GM10847 (cell line): ENCODE data around the gene ACADL.

ENCODE experiments used
- POLR2A ChIP-seq: IDR thresholded peaks from 2 replicates; pipeline ENCODE4 v1.6.1; 2011; ENCODE audit not compliant: insufficient read length; ENCODE audit errors: extremely low read depth

ACADL gene

GRCh38 chr2:210224941-210225672, at the start of gene ACADL:
Gene ACADL (minus strand): TSS chr2:210225447. CDS start chr2:210225263, 184 bp downstream.
- no peak for TF ChIP-seq POLR2A

DNA sequence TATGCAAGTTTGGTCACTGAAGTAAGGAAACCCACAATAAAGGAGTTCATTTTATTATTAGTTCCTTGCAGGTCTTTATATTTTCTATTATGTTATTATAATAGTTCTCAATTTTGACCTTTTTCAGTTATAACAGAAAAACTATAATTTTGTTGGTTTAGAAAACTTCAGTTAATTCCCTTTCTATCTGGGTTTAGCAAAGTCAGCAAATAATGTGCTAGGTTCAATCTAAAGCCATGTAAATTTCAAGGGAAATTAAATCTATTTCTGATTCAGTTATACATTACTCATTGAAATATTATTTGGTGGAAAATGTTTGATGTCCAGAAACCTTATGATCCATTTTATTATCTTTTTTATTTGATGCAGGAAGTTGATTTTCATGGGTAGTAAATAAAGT, 46.1 kb upstream of the ACADL start:
- TF ChIP-seq POLR2A = no peak

- no peak for TF ChIP-seq POLR2A
Observed at GRCh38 chr2:210269148-210269547, 43.9 kb upstream of the ACADL start.

GRCh38 chr2:210268281-210268680, 43.0 kb upstream of the ACADL start:
- TF ChIP-seq POLR2A = no peak

GRCh38 chr2:210267698-210268097, 42.5 kb upstream of the ACADL start:
- no peak for TF ChIP-seq POLR2A

DNA sequence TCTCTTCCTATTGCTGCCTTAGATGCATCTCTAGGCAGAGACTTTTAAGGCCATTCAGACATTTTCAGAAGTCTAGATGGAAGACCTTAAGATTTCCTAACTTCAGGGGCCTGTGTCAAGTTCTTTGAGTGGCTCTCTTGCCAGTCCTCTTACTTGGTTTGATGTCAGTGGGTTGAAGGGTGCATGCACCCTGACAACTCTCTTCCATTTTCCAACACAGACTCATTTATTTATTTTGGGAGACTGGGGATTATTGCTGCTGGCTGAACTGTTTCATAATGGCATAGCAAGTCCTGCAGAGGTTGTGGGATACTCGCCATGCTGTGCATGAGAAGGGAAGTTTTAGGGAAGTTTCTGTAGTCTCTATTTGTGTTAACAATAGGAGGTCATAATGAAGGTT, 39.0 kb upstream of the ACADL start:
- no peak for TF ChIP-seq POLR2A

GRCh38 chr2:210263841-210264240, 38.6 kb upstream of the ACADL start:
- TF ChIP-seq POLR2A = no peak

DNA sequence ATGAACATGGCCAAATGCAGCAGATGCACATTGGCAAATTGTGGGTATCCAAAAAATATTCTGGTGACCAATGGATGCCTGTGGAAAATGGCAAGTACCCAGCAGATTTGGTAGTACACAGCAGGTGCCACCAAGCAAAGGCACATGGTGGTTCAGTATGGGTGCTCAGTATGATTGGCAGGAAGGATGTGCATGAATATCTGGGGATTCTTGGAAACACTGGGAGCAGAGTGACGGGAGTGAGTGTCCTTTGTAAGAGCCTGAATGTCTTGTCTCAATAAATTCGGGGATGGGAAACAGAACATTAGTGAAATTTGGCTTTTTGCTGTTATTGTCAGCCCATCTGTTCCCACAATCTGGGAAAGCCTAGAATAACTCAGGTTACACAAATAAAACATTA, 36.8 kb upstream of the ACADL start:
- no peak for TF ChIP-seq POLR2A

DNA sequence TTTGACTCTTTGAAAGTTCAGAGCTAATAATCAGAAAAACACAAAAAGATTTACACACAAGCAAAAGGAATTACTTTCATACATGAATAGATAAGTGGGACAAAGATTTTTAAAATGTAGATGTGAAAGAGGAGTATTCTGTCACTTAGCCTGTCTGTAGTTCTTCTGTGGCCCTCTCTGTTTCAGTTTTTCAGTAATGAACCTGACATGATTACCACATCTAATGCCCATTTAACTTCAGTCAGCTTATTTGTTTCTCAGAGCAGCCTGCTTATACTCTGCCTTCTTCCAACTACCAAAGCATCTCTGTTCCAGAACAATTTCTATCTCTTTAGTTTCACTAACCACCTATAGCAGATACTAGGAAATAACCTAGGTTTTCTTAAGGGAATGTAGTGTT, 34.4 kb upstream of the ACADL start:
- TF ChIP-seq POLR2A = no peak

- no peak for TF ChIP-seq POLR2A
Observed at GRCh38 chr2:210252699-210253606, 27.7 kb upstream of the ACADL start.

DNA sequence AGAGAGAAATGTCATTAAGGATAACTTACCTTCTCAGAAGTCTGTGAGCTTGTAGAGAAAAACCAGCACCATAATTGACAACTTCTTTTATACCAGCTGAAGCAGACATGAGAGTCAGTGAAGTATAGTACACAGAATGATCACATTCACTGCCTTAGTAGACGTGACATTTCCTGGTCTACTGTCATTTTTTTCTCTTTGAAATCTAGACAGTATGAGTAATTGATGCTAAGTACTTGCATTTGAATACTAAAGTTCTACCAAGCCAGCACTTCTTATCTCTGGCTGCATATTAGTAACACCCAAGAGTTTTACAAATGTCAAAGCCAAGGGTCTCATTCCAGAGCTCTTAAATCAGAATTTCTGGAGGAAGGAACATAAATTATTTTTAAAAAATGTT, 25.4 kb upstream of the ACADL start:
- TF ChIP-seq POLR2A = no peak

- TF ChIP-seq POLR2A = no peak
Observed at GRCh38 chr2:210233487-210233886, 8.2 kb upstream of the ACADL start.

GRCh38 chr2:210230984-210231383, 5.7 kb upstream of the ACADL start:
- no peak for TF ChIP-seq POLR2A

- TF ChIP-seq POLR2A = no peak
Observed at GRCh38 chr2:210230518-210230917, 5.3 kb upstream of the ACADL start.

DNA sequence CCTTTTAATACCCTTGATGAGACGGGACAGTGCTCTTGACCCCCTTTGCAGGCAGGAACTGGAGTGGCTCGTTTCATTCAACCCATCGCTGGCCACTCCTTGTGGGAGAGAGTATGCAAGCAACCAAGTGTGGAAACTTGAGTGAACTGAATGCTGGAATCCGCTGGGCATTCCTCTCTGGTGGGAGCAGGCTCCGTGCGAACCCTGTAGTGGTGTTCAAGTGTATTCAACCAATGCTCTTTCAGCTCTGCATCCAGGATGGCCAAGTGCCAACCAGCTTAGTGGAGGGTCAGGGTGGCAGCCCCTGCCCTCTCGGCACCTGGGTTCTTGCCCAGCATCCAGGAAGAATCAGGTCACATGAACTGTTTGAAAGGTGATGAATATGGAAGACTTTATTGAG, 3.3 kb upstream of the ACADL start:
- no peak for TF ChIP-seq POLR2A
